Cerebellar cortex (tissue), 1 donor: ENCODE results near the gene GIMAP2.

Source experiments
- DNase-seq: peaks from one replicate; pipeline ENCODE4 v3.0.0-alpha.2; 2015; ENCODE audit warnings: low spot score

Gene GIMAP2

DNA sequence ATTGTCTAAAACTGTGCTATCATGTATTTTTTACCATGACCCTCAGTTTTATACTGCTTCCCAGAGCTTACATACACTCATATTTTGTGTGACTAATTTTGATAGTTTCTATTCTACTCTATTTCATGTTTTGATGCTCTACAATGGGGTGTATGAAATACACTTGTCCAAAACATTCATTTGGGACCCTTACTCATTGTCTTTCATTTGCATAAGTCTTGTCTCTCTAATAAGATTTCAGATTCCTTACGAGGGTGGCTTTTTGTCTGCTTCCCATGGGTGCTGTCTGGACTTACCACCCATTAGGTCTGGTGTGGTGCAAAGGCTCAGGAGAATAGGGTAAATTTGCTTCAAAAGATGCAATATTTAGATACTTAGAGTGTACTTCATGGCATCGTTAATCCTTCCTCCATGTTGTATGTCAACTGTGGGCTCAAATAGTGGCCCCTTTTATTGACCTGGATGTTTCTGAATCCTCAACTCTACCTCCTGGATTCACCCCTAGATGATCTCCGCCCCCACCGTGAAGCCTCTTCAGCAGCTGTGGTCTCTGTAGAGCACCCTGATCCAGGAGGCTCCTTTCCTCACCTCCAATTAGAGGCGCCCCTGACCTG is 48.1 kb downstream of the GIMAP2 start:
- no peak for DNase-seq

- no peak for DNase-seq
Measured at GRCh38 chr7:150734254-150734653, 48.7 kb downstream of the GIMAP2 start.

GRCh38 chr7:150735596-150736358 is 50.3 kb downstream of the GIMAP2 start:
- DNase-seq = no peak

DNA sequence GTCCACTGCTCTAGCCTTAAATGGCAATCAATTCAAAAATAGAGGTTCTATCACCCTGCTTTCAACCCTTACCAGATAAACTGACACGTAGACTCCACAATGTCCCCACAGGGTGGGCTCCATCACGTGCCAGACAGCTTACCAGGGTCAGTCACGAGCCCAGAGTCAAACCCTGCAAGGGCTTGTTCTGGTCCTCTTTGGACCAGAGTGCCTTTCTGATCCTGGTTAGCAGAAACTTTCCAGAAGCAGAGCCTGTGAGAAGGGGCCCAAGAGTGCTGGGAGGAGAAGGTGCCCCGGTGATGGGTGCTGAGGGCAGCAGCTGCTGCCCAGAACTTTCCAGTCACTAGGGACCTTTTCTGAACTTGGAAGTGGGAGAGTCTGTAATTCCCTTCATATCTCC is 51.4 kb downstream of the GIMAP2 start:
- DNase-seq = no peak

DNA sequence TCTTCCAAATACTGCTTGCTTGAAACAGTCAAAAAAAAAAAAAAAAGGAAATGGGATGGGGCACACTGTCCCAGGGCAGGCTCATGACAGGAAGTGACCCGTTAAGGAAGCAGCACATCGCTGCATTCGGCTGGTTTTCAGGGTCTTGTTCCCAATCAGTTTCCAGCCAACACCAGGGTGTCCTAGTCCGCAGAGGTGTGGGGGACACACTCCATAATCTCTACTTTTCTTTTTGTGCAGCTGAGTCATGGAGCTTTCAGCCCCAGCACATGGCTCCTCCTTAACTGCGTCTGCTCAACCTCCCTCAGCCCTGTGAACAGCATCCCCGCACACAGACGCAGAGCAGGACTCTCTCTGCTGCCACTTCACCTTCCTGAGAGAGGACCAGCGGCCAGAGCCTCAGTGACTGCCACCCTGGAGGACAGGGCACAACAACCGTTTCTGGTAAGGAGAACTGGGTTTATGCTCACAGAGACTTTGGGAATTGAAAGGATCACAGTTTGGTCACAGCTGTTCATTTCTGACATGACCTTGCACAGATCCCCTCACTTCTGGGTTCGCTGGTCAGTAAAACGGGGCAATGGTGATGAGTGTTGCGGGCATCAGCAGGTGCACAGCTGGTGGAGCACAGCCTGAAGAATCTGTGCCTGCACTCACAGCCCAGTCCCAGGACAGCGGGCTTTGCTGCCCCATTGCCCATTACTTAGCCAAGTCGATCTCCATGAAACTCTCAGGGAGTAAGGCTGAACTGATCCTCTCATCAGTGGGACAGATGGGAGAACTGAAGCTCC is 52.0 kb downstream of the GIMAP2 start, which contains the start of gene GIMAP5:
TSS of gene GIMAP5 (plus strand) at position 154 of the 791 bp plus-strand sequence. CDS start 3,467 bp downstream, outside the sequence.
- DNase-seq = no peak

DNA sequence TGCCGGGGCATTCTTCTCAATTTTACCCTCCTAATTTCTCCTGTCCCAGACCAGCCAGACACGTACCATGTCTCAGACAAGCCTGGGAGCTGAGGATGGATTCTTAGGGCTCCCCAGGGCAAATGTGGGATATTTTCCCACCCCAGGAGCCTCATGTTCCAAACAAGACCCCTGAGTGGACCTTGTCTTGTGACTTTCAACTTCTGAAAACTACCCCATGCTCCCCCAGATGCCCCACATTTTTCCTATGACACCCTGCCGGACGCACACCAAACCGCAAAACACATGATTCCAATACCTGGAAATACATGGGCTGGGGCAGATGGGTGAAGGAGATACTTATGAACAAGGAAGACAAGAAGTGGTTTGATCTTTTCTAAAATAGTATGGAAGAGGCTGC is 52.6 kb downstream of the GIMAP2 start:
- DNase-seq = no peak

DNA sequence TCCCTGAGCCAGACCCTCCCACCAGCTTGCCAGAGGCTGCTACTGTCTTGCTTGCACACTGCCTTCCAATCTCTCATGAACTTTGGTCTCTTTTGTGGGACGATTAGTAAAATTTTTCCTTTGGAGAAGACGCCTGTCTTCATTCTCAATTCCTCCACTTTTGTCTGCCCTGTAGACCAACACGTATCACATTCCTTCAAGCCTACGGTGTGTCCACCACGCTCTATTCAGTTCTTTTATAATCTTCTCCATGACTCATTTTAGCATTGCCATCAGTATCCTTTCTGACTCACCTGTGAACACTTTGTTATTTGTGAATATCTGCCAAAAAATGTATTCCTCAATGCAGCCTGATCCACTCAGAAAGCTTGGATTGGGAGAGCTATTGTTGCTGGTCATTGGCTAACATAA is 53.1 kb downstream of the GIMAP2 start:
- DNase-seq = no peak

DNA sequence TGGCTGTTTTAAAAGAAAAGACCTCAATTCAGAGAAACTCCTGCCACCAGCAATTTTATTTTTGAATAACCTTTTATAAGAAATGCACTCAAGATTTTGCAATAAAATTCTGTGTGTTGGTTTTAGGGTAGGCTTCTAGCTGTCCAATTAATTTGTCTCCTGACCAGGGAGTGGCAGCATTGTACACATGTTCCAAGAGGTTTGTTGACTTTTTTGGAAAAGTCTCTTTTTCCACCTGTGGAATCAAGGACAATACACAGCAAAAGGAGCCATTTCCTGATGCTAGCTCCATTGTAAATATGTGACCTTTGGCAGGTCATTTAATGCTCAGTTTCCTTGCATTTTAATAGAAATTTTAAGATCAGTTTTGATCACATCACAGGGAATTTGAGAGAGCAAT is 53.5 kb downstream of the GIMAP2 start:
- peak; percentile 2 for DNase-seq

- DNase-seq = no peak
Measured at GRCh38 chr7:150740053-150740452, 54.5 kb downstream of the GIMAP2 start.

DNA sequence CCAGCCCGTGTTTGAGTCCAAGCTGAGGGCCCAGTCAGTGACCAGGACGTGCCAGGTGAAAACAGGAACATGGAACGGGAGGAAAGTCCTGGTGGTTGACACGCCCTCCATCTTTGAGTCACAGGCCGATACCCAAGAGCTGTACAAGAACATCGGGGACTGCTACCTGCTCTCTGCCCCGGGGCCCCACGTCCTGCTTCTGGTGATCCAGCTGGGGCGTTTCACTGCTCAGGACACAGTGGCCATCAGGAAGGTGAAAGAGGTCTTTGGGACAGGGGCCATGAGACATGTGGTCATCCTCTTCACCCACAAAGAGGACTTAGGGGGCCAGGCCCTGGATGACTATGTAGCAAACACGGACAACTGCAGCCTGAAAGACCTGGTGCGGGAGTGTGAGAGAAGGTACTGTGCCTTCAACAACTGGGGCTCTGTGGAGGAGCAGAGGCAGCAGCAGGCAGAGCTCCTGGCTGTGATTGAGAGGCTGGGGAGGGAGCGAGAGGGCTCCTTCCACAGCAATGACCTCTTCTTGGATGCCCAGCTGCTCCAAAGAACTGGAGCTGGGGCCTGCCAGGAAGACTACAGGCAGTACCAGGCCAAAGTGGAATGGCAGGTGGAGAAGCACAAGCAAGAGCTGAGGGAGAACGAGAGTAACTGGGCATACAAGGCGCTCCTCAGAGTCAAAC is 56.9 kb downstream of the GIMAP2 start:
- no peak for DNase-seq
